NCI-H2081 treated with DMSO at 0.1 percent for 48 hours (cell line): ENCODE results near the gene LIN28B.
"Not testable (repeated sequence)": the region's sequence is repeated elsewhere in the genome, so short reads cannot be mapped to it uniquely, and the experiment has no call there.

Experiments used
- DNase-seq: peaks from one replicate; lab custom pipeline; 2025; lab: John Stamatoyannopoulos, UW

The LIN28B gene

GRCh38 chr6:105013459-105013858 lies 56.6 kb downstream of the LIN28B start:
- not testable (repeated sequence) for DNase-seq

DNA sequence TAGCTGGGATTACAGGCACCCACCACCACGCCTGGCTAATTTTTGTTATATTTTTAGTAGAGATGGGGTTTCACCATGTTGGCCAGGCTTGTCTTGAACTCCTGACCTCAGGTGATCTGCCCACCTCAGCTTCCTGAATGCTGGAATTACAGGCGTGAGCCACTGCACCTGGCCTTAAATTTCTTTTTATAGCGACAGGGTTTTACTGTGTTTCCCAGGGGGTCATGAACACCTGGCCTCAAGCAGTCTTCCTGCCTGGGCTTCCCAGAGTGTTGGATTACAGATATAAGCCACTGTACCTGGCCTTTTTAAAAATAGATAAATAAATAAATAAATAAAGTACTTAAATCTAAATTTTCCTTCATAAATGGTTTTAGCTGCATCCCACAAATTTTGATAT lies 57.5 kb downstream of the LIN28B start:
- peak; percentile 6 for DNase-seq

GRCh38 chr6:105014954-105015353 lies 58.0 kb downstream of the LIN28B start:
- DNase-seq = no peak

GRCh38 chr6:105015482-105015881 lies 58.6 kb downstream of the LIN28B start:
- DNase-seq = no peak

- DNase-seq = no peak
Measured at GRCh38 chr6:105019285-105019684, 62.4 kb downstream of the LIN28B start.

DNA sequence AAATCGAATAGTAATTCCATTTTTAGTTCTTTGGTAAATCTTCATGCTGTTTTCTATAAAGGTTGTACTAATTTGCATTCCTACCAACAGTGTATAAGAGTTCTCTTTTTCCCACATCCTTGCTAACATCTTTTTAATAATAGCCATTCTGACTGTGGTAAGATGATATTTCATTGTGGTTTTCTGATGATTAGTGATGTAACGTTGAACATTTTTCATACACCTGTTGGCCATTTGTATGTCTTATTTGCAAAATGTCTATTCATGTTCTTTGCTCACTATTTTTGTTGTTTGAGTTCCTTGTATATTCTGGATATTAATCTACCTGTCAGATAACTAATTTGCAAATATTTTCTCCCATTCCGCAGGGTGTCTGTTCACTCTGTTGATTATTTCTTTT lies 64.5 kb downstream of the LIN28B start:
- no peak for DNase-seq

- DNase-seq = no peak
Measured at GRCh38 chr6:105022416-105022815, 65.5 kb downstream of the LIN28B start.

DNA sequence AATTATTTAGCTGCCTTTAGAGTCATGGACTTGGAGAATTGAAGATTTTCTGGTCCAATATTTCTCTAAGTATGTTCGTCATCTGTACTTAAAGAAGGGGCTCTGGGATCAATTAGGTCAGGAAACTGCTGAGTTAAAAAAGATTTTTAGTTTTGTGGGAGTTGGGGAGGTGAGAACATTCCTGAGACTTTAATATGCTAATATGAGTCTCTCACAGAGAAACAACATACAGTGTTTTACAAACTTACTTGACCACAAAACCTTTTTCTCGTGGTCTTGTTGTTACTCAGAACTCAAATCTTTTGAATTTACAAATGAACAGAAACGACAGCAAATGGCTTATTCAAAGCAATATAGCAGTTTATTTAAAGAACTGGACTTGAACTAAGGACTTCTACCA lies 67.9 kb downstream of the LIN28B start:
- DNase-seq = no peak

DNA sequence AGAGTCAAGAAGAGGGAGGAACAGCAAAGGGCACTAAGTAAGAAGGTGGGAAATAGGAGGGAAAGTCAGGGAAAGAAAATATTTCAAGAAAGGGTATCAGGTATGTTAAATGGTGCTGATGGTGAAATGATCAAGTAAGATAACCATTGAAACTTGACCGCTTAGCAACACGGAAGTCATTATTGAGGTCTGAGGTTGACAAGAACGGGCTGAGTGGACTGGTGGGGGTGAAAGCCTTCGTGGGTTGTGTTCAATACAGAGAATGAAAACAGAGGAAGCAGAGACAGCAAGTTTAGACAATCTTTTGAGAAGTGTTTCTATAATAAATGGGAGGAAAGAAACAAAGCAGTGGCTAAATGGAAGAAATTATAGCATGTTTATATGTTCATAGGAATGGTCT lies 72.0 kb downstream of the LIN28B start:
- DNase-seq = no peak

GRCh38 chr6:105029581-105029980 lies 72.7 kb downstream of the LIN28B start:
- no peak for DNase-seq

DNA sequence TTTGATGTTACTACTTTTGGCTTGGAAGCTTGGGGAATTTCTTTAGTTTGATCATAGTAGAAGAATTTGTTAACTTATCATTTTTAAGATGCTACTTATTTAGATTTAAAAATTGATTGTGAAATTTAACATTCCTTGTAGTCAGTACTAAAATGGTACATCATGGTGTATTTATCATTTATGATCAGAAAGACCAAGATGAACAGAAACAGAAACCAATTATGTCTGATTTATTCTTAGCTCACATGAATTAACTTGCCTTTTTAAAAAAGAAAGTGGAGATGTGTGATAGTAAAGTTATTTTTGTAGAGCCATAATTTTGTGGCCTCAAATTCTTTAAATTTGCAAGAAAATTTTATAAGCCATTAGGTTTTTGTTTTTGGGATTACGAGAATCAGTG lies 77.6 kb downstream of the LIN28B start:
- no peak for DNase-seq

DNA sequence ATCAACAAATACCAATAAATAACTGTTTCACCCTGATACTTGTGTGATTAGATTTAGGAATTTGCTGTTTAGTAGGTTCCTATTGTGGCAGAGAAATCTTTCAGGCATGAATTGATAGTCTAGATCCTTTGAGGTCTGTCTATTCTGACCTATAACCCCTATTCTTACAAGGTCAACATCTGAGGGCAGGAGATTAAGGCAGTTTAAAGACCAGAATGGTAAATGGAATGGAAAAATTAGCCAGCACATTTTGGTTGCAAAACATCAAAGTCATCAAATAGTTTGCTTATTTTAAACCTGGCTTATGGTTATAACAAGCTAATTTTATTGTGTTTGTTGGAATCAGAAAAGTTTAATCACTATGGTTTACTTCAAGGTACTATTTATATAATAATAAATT lies 78.4 kb downstream of the LIN28B start:
- no peak for DNase-seq

- no peak for DNase-seq
Measured at GRCh38 chr6:105036351-105036750, 79.4 kb downstream of the LIN28B start.

- DNase-seq = no peak
Measured at GRCh38 chr6:105038259-105038658, 81.4 kb downstream of the LIN28B start.

DNA sequence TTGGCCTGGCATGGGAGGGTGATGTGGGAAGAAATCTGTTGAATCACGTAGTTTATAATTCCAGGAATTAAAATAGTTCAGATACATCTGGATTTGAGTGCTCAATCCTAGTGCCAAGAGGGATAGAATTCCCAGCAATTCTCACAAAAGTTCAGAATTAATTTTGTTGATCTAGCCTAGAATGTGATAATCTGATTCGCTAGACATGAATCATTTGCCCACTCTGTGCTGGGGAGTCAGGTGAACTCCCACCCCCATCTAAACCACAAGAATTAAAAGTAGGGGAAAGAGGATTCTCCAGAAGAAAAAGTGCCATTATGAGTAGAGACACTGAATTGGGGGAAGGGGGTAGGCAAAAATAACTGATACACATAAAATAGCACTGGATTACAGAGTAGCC lies 85.0 kb downstream of the LIN28B start:
- no peak for DNase-seq

DNA sequence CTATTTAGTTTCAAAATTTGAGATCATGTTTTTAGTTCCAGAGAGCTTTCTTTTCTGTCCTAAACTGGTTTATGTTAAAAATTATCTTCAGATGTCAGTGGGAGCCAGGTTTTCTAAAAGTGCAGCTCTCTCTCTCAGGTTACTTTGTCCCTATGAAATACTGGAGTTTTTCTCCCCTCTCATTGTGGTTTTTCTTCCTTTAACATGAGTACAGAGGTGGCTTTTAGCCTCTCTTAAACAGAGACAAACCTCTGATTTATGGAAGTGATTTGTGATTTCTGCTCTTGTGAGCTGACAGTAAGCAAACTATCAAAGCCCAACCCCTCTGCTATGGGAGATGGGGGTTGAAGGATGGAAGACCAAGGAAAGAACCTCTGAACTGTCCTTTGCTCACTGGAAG lies 85.7 kb downstream of the LIN28B start:
- DNase-seq = no peak

- DNase-seq = no peak
Measured at GRCh38 chr6:105043979-105044378, 87.1 kb downstream of the LIN28B start.

DNA sequence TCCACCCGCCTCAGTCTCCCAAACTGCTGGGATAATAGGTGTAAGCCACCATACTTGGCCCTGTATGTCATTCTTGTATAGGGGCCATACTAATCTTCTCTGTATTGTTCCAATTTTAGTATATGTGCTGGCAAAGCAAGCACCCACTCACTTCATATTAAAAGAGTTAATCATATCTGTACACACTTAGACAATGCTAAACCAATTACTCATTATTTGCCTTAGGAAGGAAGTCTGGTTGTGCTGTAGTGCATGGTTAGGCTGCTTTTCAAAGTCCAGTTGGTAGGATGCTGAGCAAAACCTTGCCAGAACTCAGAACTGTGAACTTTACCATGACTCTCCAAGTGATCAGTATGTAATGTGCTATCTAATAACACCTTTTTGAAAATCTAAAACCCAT lies 88.6 kb downstream of the LIN28B start:
- DNase-seq = no peak

DNA sequence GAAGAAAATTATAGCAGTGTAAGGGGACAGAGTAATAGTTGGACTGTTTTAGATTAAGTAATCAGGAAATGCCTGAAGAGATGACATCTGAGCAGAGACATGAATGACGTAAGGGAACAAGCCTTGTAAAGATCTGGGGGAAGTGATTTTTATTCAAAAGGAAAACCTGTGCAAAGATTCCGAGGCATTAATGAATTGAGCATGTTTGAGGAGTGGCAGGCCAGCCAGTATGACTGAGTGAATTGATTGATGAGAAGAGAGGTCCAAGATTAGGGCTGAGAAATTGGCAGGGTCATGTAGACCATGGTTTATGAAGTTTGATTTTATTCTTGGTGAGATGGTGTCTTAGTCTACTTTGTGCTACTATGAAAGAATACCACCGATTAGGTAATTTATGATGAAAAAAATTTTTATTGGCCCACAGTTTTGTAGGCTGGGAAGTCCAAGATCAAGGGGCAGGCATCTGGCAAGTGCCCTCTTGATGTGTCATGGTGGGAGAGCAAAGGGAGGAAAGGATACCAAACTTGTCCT lies 95.1 kb downstream of the LIN28B start:
- DNase-seq = no peak

GRCh38 chr6:105056646-105057045 lies 99.7 kb downstream of the LIN28B start:
- DNase-seq = no peak

GRCh38 chr6:105057160-105057559 lies 100.3 kb downstream of the LIN28B start:
- no peak for DNase-seq

DNA sequence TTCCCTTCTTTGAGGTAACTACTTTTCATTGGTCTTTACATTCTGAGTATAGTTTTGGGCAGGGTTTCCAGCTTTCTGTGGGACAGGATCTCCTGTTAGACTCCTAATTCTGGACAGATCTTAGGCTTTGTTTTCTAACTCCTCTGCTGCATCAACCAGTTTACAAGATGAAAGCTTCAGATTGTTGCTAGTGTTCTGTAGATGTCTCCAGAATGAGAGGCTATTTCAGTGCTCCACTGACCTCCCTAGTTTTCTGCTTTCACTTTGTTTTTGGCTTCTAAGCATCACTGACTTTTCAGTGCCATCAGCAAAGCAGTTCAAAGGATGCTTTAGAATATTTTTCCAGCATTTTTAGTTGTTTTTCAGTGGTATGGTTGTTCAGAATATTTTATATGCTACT lies 101.4 kb downstream of the LIN28B start:
- no peak for DNase-seq

- DNase-seq = no peak
Measured at GRCh38 chr6:105058846-105059245, 101.9 kb downstream of the LIN28B start.

- DNase-seq = no peak
Measured at GRCh38 chr6:105066233-105066632, 109.3 kb downstream of the LIN28B start.

- no peak for DNase-seq
Measured at GRCh38 chr6:105066836-105067235, 109.9 kb downstream of the LIN28B start.
